ENCODE measurements around the gene KCNIP1. TPM values are rescaled to one million over a fixed set of nuclear protein-coding genes. Genes with fewer than 3 reads are reported as not detected.

KCNIP1 gene
- total and polyA plus RNA-seq, 2 of the 13 experiments (the other 11 are each of a cell fraction or from before 2014, with no cell fraction given) = not detected

DNA sequence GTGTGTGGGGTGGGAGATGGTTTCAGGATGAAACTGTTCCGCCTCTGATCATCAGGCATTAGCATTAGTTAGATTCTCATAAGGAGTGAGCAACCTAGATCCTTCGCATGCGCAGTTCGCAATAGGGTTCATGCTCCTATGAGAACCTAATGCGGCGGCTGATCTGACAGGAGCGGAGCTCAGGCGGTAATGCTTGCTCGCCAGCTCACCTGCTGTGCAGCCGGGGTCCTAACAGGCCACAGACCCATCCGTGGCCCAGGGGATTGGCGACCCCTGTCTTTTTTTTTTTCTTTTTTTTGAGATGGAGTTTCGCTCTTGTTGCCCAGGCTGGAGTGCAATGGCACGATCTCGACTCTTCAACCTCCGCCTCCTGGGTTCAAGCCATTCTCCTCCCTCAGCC, 119.1 kb downstream of the KCNIP1 start:
- no peak overlapping the region for H3K27ac ChIP-seq (ENCODE audit: extremely low read length, insufficient read depth, low read length)
- ATAC-seq (no peak), FAIRE-seq (no peak), DNase-seq (ENCODE audit: low spot score) (no peak)
- WGBS (ENCODE audit: low lambda C conversion rate) = 51% methylated on average over 16 of the region's 16 CpGs
- no peaks in the 10 kb centered on the region for H3K4me1 ChIP-seq (ENCODE audit: insufficient read depth, low read length)
- in situ Hi-C loops (cut with HindIII; ENCODE audit: extremely low pct_ligation_motif_present, low pct_unique_long_range_greater_than_20kb) = loop anchor here (5.0 kb wide), 1 partner anchor 191 kb away; no protein-coding TSS in a partner anchor
- no TSS peak for BruUV-seq (replicated peaks)
- intact Hi-C loops (cut with micrococcal nuclease; ENCODE audit: unreplicated experiment) = loop anchor here (5.0 kb wide), 1 partner anchor 356 kb away; no protein-coding TSS in a partner anchor
- H3K79me2 ChIP-seq (ENCODE audit: insufficient read depth, low read length) = no peaks in the 10 kb centered on the region
- POLR2A ChIA-PET = no interaction called here
- H3K4me3 ChIP-seq (replicated peaks in 1 of 3; ENCODE audit: insufficient read depth in 1 of 3, low read depth in 2 of 3, low read length in 3 of 3) = no peak overlapping the region
- H3K4me2 ChIP-seq (ENCODE audit: low read depth, low read length) = no peak overlapping the region
- CTCF ChIA-PET (ENCODE audit: low intra/inter-chr PET ratio, low total read pairs) = interaction anchor here (2.2 to 2.8 kb wide), 2 partner anchors 19 to 187 kb away, joined by 6 to 14 read pairs; no protein-coding TSS in a partner anchor
- H4K20me1 ChIP-seq (ENCODE audit: insufficient read depth, low read length) = no peaks in the 10 kb centered on the region
- H3K36me3 ChIP-seq (replicated peaks in 1 of 2; ENCODE audit: control insufficient read depth in 1 of 2, insufficient read depth in 2 of 2, low read length in 2 of 2) = no peaks in the 10 kb centered on the region
- H3K9me3 ChIP-seq (ENCODE audit: low read length) = no peaks in the 10 kb centered on the region
- H2AFZ ChIP-seq (ENCODE audit: low read length) = no peak overlapping the region
- H3K9ac ChIP-seq (ENCODE audit: insufficient read depth, low read depth, low read length) = no peak overlapping the region
- no peak for TF ChIP-seq ETV6 (CRISPR knock-in tag; conservative IDR thresholded peaks at IDR 0.05)
- TF ChIP-seq, protein P1, sequence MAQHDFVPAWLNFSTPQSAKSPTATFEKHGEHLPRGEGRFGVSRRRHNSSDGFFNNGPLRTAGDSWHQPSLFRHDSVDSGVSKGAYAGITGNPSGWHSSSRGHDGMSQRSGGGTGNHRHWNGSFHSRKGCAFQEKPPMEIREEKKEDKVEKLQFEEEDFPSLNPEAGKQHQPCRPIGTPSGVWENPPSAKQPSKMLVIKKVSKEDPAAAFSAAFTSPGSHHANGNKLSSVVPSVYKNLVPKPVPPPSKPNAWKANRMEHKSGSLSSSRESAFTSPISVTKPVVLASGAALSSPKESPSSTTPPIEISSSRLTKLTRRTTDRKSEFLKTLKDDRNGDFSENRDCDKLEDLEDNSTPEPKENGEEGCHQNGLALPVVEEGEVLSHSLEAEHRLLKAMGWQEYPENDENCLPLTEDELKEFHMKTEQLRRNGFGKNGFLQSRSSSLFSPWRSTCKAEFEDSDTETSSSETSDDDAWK (CRISPR knock-in tag; IDR thresholded peaks at IDR 0.05) = no peak
- no peak for TF ChIP-seq POLR2G (IDR thresholded peaks at IDR 0.05; ENCODE audit: low read depth, low read length)
- no peak for TF ChIP-seq PHF8 (CRISPR knock-in tag; IDR thresholded peaks at IDR 0.05)
- TF ChIP-seq HNRNPK (IDR thresholded peaks at IDR 0.05; ENCODE audit: low read depth, low read length, poor library complexity, severe bottlenecking) = no peak
- TF ChIP-seq CREB1 (IDR thresholded peaks at IDR 0.05) = no peak
- TF ChIP-seq CREB1 (CRISPR knock-in tag; IDR thresholded peaks at IDR 0.05) = no peak
- no peak for TF ChIP-seq CCDC6 (CRISPR knock-in tag; IDR thresholded peaks at IDR 0.05)
- TF ChIP-seq KDM4B (CRISPR knock-in tag; IDR thresholded peaks at IDR 0.05) = no peak
- TF ChIP-seq GATAD2A (CRISPR knock-in tag; IDR thresholded peaks at IDR 0.05) = no peak
- TF ChIP-seq MEF2D (CRISPR knock-in tag; IDR thresholded peaks at IDR 0.05) = no peak
- no peak for TF ChIP-seq ERF (CRISPR knock-in tag; IDR thresholded peaks at IDR 0.05)
- TF ChIP-seq, protein P2, sequence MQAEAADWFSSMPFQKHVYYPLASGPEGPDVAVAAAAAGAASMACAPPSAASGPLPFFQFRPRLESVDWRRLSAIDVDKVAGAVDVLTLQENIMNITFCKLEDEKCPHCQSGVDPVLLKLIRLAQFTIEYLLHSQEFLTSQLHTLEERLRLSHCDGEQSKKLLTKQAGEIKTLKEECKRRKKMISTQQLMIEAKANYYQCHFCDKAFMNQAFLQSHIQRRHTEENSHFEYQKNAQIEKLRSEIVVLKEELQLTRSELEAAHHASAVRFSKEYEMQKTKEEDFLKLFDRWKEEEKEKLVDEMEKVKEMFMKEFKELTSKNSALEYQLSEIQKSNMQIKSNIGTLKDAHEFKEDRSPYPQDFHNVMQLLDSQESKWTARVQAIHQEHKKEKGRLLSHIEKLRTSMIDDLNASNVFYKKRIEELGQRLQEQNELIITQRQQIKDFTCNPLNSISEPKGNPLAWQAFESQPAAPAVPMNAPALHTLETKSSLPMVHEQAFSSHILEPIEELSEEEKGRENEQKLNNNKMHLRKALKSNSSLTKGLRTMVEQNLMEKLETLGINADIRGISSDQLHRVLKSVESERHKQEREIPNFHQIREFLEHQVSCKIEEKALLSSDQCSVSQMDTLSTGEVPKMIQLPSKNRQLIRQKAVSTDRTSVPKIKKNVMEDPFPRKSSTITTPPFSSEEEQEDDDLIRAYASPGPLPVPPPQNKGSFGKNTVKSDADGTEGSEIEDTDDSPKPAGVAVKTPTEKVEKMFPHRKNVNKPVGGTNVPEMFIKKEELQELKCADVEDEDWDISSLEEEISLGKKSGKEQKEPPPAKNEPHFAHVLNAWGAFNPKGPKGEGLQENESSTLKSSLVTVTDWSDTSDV (CRISPR knock-in tag; IDR thresholded peaks at IDR 0.05) = no peak
- TF ChIP-seq TCF12 (IDR thresholded peaks at IDR 0.05) = no peak
- no peak for TF ChIP-seq TCF12 (CRISPR knock-in tag; IDR thresholded peaks at IDR 0.05)
- no peak for TF ChIP-seq XRCC5 (optimal IDR thresholded peaks at IDR 0.05; ENCODE audit: low read length)
- TF ChIP-seq RBM39 (IDR thresholded peaks at IDR 0.05; ENCODE audit: low read depth, low read length, poor library complexity, severe bottlenecking) = no peak
- TF ChIP-seq TFAP4 (IDR thresholded peaks at IDR 0.05; ENCODE audit: borderline replicate concordance, low read depth) = no peak
- no peak for TF ChIP-seq MAFK (conservative IDR thresholded peaks at IDR 0.05 in 1 of 2, IDR thresholded peaks at IDR 0.05 in 1 of 2; ENCODE audit: low read length in 2 of 2)
- H3K27me3 ChIP-seq (ENCODE audit: control insufficient read depth in 1 of 2, insufficient read depth in 2 of 2, low read length in 2 of 2) = no peaks in the 10 kb centered on the region

All from HepG2 (cell line).